ENCODE data around the gene ADGRA1.
"Not testable (repeated sequence)": the region's sequence is repeated elsewhere in the genome, so short reads cannot be mapped to it uniquely, and the experiment has no call there.

Gene ADGRA1

DNA sequence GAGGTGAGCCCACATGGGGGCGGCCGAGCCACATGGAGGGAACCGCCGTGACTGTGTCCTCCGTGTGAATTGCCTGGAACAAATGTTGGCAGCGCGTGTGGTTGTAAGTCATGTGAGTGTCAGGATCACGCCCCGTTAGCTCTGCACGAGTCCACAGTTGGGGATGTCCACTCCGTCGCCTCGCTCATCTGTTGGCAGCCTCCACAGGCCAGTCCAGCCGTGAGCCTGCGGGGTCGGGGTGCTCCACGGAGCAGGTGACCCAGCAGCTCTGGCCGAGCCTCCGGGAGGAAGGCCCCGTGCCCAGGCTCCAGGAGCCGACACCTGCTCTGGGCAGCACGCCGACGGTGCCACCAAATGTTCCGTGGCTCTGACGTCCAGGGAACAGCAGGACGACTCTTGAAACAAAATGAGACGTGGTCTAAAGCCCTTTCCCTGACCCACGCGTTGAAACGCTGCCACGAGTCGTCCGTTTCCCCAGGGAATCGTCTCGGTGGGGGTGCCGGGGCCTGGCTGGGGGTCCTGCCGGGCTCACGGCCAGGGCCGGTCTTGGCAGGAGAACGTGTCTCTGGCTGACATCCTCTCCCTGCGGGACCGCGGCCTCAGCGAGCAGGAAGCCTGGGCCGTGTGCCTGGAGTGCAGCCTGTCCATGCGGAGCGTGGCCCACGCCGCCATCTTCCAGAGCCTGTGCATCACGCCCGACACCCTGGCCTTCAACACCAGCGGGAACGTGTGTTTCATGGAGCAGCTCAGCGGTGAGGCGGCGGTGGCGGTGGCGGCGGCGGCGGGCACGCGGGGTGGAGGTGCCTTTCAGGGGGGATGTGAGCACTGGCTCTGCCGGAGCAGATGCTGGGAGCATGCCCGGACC lies 79.3 kb downstream of the ADGRA1 start:
- DNase-seq: no peak

- DNase-seq: no peak
Measured at GRCh38 chr10:133167693-133168616, 80.2 kb downstream of the ADGRA1 start.

GRCh38 chr10:133168617-133169031 lies 80.9 kb downstream of the ADGRA1 start:
- DNase-seq: no peak

GRCh38 chr10:133169173-133169947 lies 81.6 kb downstream of the ADGRA1 start:
- DNase-seq: no peak

GRCh38 chr10:133170092-133170491 lies 82.4 kb downstream of the ADGRA1 start:
- DNase-seq: no peak

DNA sequence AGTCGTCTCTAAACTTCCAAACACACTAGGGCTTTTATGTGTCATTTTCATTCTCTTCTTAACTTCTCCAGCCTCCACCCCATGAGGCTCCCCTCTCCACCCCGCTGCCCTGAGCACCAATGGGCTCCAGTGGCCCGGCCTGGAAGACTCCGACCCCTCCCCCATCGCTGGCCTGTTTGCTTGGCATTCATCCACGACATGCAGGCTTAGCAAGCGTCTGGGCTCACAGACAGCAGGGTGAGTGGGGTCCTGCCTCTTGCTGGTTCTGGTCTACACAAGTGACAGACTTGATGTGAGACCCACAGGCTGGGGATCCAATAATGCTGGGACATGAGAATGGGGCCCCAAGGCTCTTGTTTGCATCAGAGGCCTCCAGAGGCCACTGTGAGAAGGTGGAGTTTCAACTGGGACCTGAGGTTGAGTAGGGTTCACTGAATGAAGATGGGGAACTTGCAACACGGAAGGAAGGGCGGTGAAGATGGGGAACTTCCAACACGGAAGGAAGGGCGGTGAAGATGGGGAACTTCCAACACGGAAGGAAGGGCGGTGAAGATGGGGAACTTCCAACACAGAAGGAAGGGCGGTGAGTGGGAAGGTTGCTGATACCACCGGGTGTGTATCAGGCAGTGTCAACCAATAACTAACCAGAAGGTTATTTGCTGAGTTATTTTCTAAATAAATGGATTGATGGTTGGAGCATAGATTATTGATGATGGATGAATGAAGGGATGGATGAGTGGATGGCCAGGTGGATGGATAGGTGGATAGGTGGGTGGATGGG lies 86.3 kb downstream of the ADGRA1 start:
- DNase-seq: no peak

DNA sequence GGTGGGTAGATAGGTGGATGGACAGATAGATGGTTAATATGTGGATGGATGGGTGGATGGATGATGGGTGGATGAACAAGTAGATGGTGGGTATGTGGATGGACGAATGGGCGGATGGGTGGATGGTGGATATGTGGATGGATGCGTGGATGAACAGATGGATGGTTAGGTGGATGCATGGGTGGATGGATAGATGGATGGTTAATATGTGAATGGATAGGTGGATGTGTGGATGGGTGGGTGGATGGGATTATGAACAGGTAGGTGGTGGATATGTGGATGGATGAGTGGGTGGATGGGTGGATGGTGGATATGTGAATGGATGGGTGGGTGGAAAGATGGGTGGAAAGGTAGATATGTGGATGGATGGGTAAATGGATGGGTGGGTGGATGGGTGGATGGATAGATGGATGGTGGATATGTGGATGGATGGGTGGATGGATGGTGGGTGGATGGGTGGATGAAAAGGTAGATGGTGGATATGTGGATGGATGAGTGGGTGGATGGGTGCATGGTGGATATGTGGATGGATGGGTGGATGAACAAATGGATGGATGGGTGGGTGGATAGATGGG lies 87.1 kb downstream of the ADGRA1 start:
- no peak for DNase-seq

DNA sequence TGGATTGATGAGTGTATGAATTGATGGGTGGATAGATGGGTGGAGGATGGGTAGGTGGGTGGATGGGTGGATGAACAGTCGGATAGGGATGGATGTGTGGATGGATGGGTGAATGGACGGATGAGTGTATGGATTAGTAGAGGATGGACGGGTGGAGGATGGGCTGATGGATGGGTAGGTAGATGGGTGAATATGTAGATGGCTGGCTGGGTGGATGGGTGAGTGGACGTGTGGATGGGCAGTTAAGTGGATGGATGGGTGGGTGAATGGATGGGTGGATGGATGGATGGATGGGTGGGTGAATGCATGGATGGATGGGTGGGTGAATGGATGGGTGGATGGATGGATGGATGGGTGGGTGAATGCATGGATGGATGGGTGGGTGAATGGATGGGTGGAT lies 87.9 kb downstream of the ADGRA1 start:
- not testable (repeated sequence) for DNase-seq

DNA sequence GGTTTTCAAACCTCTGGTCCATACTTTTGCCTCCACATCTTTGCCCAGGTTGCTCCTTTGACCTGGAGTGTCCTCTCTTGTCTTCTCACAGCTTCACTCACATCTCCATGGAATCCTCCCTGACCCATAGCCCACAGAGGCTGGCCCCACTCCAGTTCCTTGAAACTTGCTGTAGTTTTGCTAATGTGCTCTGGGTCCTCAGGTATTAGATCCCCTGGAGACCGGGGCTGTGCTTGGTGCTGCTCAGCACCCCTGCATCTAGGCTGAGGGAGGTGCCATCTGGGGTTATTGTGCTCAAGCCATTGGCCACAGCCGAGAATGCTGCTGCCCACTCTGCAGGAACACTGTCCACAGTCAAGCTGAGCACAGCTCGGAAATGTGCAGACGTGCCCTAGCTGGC lies 88.8 kb downstream of the ADGRA1 start:
- no peak for DNase-seq

DNA sequence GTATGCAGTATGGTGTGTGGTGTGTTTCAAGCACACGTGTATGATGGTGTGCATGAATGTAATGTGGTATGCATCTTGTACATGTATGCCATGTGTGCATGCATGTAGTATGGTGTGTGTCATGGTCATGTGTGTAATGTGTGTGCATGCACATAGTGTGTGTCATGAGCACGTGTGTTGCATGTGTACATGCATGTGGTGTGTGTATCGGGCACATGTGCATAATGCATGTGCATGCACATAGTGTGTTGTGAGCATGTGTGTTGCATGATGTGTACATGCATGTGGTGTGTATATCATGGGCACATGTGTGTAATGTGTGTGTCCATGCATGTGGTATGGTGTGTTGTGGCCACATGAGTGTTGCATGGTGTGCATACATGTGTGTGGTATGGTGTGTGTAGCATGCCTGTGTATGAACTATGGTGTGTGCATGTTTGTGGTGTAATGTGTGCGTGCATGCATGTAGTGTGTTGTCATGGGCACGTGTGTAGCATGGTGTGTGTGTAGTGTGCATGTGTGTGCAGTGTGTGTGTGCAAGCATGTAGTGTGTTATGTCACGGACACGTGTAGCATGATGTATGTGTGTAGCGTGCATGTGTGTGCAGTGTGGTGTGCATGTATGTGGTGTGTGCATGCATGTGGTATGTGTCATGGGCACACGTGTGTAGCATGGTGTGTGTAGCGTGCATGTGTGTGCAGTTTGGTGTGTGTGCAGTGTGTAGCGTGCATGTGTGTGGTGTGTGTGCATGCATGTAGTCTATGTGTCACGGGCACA lies 89.8 kb downstream of the ADGRA1 start:
- DNase-seq: no peak

DNA sequence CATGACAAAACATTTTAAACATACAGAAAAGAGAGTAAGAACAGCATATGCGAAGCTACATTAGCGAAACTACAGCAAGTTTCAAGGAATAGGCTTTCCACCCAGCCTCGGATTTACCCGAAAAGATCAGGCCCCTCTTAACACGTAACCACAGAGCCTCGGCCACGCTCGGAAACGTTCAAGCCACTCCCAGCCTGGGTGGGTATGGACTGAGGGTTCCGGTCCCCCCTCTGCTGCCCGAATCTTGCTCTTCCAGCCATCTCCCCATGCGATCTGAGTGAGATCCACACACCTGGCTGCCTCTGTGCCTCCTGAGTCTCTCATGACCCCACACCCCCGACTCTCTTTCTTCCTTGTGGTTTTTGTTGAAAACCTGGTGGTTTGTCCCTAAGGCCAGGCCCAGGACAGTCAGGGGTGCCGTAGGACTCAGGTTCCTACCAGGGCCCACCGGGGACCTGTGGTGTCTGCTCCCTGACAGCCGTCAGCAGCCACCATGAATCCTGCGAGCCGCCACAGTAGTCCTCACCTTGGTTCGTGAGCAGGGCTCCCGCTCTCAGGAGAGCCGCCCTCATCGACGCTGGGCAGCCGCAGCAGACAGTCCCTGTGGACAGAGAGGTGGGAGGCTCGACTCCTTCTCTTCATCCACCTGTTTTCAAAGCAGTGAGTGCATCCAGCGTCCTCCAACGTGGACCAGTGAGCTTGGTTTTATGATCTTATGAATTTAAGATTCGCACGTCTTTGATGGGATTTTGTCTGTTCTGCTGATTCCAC lies 90.8 kb downstream of the ADGRA1 start:
- no peak for DNase-seq

DNA sequence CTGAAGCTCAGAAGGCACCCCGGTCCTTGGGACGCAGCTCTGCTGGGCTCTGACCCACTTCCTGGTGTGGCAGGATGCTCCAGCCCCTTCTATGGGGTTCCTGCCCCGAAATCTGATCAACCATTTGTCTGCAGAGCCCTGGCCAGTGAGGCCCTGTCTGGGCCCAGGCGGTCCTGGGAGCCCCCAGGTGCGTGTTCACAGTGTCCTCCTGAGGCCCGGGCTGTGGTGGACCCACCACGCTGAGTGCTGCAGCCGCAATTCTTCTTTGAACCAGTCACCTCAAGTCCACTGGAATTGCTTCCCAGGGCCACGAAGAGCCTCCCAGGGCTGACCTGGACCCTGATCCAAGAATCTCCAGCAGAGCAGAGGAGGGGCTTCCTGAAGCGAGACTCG lies 91.4 kb downstream of the ADGRA1 start:
- DNase-seq: no peak

DNA sequence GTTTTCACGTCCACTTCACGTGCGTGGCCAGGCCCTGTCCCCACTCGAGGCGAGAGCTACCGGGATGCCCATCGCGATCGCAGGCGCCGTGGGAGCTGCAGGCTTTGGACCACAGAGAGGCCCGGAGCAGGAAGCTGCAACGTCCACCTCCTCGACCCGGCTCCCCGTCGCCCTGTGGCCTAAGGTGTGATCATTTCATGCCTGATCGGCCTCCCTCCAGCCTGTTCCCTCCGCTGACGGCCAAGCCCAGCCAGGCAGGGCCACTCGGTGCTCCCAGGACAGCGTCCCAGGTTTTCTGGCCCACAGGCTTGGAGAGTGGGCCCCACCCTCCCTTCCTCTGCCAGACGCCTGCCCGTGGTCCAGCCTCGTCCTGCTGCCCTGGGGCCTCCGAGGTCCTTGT lies 91.9 kb downstream of the ADGRA1 start:
- DNase-seq: no peak

DNA sequence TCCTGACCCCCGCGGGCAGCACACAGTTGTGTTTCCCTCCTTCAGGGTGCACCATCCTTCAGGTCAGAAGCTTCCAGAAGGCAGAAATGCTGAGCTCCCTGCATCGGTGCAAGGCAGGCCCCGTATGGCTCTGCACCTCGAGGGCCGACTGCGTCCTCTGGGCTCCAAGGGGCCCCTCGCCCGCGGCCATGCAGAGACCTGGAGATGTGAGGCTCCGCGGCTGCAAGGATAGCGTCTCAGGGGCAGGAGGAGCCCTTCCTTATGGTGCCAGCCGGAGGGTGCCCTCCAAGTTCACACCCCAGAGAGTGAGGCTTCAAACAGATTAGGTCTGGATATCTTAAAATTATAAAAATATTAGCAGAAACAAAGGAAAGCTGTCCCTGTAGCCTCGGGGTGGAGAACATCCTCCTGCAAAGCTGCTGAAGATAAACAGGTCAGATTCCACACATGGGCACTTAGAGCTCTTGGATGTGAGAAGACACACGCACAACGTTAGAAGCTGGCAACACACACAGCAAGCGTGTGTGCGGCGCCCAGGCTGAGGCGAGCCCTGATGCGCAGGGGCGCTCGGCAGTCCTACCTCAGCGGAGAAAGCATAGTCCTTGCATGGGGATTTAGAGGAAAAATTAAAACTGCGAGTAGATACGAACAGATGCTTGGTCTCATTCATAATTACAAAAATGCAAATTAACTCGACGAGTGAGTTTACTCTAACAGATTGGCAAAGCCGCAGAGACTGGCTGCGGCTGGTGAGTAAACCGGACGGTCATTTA lies 92.7 kb downstream of the ADGRA1 start:
- no peak for DNase-seq

DNA sequence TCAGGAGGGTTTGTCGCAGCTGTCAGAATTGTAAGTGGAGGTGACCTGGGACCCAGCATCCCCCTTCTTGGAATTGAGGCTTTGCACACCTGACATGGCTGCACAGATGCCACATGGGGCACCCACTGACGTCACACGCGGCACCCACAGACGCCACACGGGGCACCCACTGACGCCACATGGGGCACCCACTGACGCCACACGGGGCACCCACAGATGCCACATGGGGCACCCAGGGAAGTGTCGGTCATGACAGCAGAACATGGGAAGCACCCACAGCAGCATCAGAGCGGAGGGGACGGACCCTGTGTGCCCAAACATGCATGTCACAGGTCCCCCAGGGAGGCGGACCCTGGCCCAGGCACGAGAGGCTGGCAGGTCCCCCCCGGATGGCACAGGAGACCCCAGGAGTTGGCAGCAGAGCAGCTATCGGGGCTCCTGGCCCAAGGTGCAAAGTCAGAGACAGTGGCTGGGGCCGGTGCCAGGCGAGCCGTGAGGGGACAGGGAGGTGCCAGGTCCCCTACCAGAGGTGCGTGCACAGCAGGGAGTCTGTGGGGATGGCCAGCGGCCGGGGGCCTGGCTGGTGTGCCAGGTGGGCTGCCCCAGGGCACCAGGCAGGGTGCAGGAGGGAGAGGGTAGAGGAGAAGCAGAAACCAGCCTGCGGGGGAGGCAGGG lies 93.4 kb downstream of the ADGRA1 start:
- no peak for DNase-seq

Data from NCI-H1417 treated with DMSO at 0.1 percent for 48 hours (cell line).